T-helper 17 cell (primary cell): ENCODE results near the gene TSPAN9. TPM values are rescaled to one million over a fixed set of nuclear protein-coding genes. Genes with fewer than 3 reads are reported as not detected.
"Not testable (repeated sequence)": the region's sequence is repeated elsewhere in the genome, so short reads cannot be mapped to it uniquely, and the experiment has no call there.

Experiments used
- ATAC-seq: fragments of 150-1000 bp; cut with Tn5 transposase; 2 replicates; pipeline ENCODE4 v1.10.0; 2021; ENCODE audit warnings: mild to moderate bottlenecking, moderate library complexity
- DNase-seq, 3 donors: peaks; one replicate each; pipeline versions ENCODE4 v3.0.0 to v3.0.0-alpha.2; 2020 to 2021
- H3K9me3 ChIP-seq: one replicate; pipeline ENCODE4 v1.7.0; 2013; ENCODE audit warnings: low read length, mild to moderate bottlenecking; ENCODE audit not compliant: control insufficient read depth, poor library complexity, severe bottlenecking
- H3K27ac Mint-ChIP-seq: one replicate; pipeline ENCODE4 v1.8.0; 2022; ENCODE audit warnings: mild to moderate bottlenecking, moderate library complexity, mixed read lengths
- H3K27me3 Mint-ChIP-seq: one replicate; pipeline ENCODE4 v1.8.0; 2022; ENCODE audit warnings: mixed read lengths
- H3K36me3 Mint-ChIP-seq: one replicate; pipeline ENCODE4 v1.8.0; 2022; ENCODE audit warnings: low read depth, mixed read lengths
- H3K4me1 Mint-ChIP-seq: one replicate; pipeline ENCODE4 v1.8.0; 2022; ENCODE audit warnings: mild to moderate bottlenecking, mixed read lengths
- H3K4me3 Mint-ChIP-seq: one replicate; pipeline ENCODE4 v1.8.0; 2022; ENCODE audit warnings: mild to moderate bottlenecking, moderate library complexity, mixed read lengths
- total RNA-seq, 4 donors: library from RNA in 2 of 4; stranded (reverse) in 2 of 4; gene quantifications; one replicate each; pipeline ENCODE4 v1.2.3 and lab custom pipeline; 2022 to 2026

TSPAN9 gene
- total RNA-seq, 2 donors from 2014 or later = 1.4 to 24.2 TPM

- H3K9me3 ChIP-seq = no peaks in the 10 kb centered on the region
- Mint-ChIP-seq H3K27me3 (peaks cover 39% of the 10 kb centered on the region), H3K4me1 (peaks cover 3% of the 10 kb centered on the region), H3K27ac (no peak overlapping the region), H3K36me3 (no peaks in the 10 kb centered on the region), H3K4me3 (no peak overlapping the region)
- DNase-seq (no peak), ATAC-seq (no peak)
These were observed 28.6 kb upstream of the TSPAN9 start for GRCh38 chr12:3048540-3048939.

- DNase-seq = no peak
- peaks cover 3% of the 10 kb centered on the region for H3K4me1 Mint-ChIP-seq
- no peak overlapping the region for H3K27ac Mint-ChIP-seq
- no peaks in the 10 kb centered on the region for H3K9me3 ChIP-seq
- no peaks in the 10 kb centered on the region for H3K36me3 Mint-ChIP-seq
- no peak overlapping the region for H3K4me3 Mint-ChIP-seq
- H3K27me3 Mint-ChIP-seq = peaks cover 36% of the 10 kb centered on the region
- no peak for ATAC-seq
These were observed 28.0 kb upstream of the TSPAN9 start for GRCh38 chr12:3049176-3049575.

- H3K4me3 Mint-ChIP-seq = no peak overlapping the region
- ATAC-seq = no peak
- H3K4me1 Mint-ChIP-seq = peaks cover 3% of the 10 kb centered on the region
- H3K9me3 ChIP-seq = no peaks in the 10 kb centered on the region
- no peaks in the 10 kb centered on the region for H3K36me3 Mint-ChIP-seq
- DNase-seq = no peak
- H3K27ac Mint-ChIP-seq = no peak overlapping the region
- H3K27me3 Mint-ChIP-seq = peaks cover 40% of the 10 kb centered on the region
These were observed 27.4 kb upstream of the TSPAN9 start for GRCh38 chr12:3049611-3050249.

GRCh38 chr12:3054374-3054773 is 22.8 kb upstream of the TSPAN9 start:
- ATAC-seq (no peak), DNase-seq (no peak)
- no peaks in the 10 kb centered on the region for H3K36me3 Mint-ChIP-seq
- no peaks in the 10 kb centered on the region for H3K9me3 ChIP-seq
- H3K27me3 Mint-ChIP-seq = peaks cover 45% of the 10 kb centered on the region
- H3K27ac Mint-ChIP-seq = peak overlapping the region; percentile 34
- no peaks in the 10 kb centered on the region for H3K4me1 Mint-ChIP-seq
- H3K4me3 Mint-ChIP-seq = no peak overlapping the region

- Mint-ChIP-seq H3K4me3 (no peak overlapping the region), H3K27me3 (peaks cover 45% of the 10 kb centered on the region), H3K4me1 (no peaks in the 10 kb centered on the region), H3K36me3 (peaks cover 3% of the 10 kb centered on the region), H3K27ac (peak overlapping the region; percentile 34)
- DNase-seq (no peak), ATAC-seq (no peak)
- no peaks in the 10 kb centered on the region for H3K9me3 ChIP-seq
These were observed 22.0 kb upstream of the TSPAN9 start for GRCh38 chr12:3055026-3055703.

GRCh38 chr12:3055704-3056467 is 21.3 kb upstream of the TSPAN9 start:
- DNase-seq (no peak), ATAC-seq (no peak)
- H3K36me3 Mint-ChIP-seq = peaks cover 5% of the 10 kb centered on the region
- no peak overlapping the region for H3K27ac Mint-ChIP-seq
- no peak overlapping the region for H3K4me3 Mint-ChIP-seq
- no peaks in the 10 kb centered on the region for H3K9me3 ChIP-seq
- no peaks in the 10 kb centered on the region for H3K4me1 Mint-ChIP-seq
- peaks cover 49% of the 10 kb centered on the region for H3K27me3 Mint-ChIP-seq

GRCh38 chr12:3061059-3061458 is 16.1 kb upstream of the TSPAN9 start:
- H3K4me1 Mint-ChIP-seq = peaks cover 3% of the 10 kb centered on the region
- no peak overlapping the region for H3K27ac Mint-ChIP-seq
- DNase-seq = no peak
- H3K27me3 Mint-ChIP-seq = peaks cover 55% of the 10 kb centered on the region
- no peak overlapping the region for H3K4me3 Mint-ChIP-seq
- peaks cover 10% of the 10 kb centered on the region for H3K36me3 Mint-ChIP-seq
- ATAC-seq = no peak
- H3K9me3 ChIP-seq = peaks cover 4% of the 10 kb centered on the region

- H3K9me3 ChIP-seq = peaks cover 4% of the 10 kb centered on the region
- Mint-ChIP-seq H3K4me3 (no peak overlapping the region), H3K4me1 (peaks cover 3% of the 10 kb centered on the region), H3K36me3 (peaks cover 12% of the 10 kb centered on the region), H3K27ac (peak overlapping the region; percentile 32), H3K27me3 (peaks cover 55% of the 10 kb centered on the region)
- no peak for DNase-seq
- ATAC-seq = no peak
These were observed 15.5 kb upstream of the TSPAN9 start for GRCh38 chr12:3061501-3062215.

GRCh38 chr12:3065300-3065699 is 11.9 kb upstream of the TSPAN9 start:
- DNase-seq = no peak
- H3K27me3 Mint-ChIP-seq = peaks cover 77% of the 10 kb centered on the region
- peaks cover 4% of the 10 kb centered on the region for H3K9me3 ChIP-seq
- H3K4me3 Mint-ChIP-seq = no peak overlapping the region
- no peak overlapping the region for H3K27ac Mint-ChIP-seq
- peaks cover 3% of the 10 kb centered on the region for H3K4me1 Mint-ChIP-seq
- peaks cover 12% of the 10 kb centered on the region for H3K36me3 Mint-ChIP-seq
- ATAC-seq = no peak

- not testable (repeated sequence) for H3K27ac Mint-ChIP-seq, H3K4me3 Mint-ChIP-seq, H3K4me1 Mint-ChIP-seq, H3K9me3 ChIP-seq, DNase-seq, ATAC-seq
- Mint-ChIP-seq H3K36me3 (peaks cover 10% of the 10 kb centered on the region), H3K27me3 (peaks cover 72% of the 10 kb centered on the region)
These were observed 11.3 kb upstream of the TSPAN9 start for GRCh38 chr12:3065846-3066245.

GRCh38 chr12:3069714-3070113 is 7.5 kb upstream of the TSPAN9 start:
- Mint-ChIP-seq H3K27ac (no peak overlapping the region), H3K4me3 (no peak overlapping the region), H3K27me3 (peaks cover 50% of the 10 kb centered on the region), H3K36me3 (peaks cover 5% of the 10 kb centered on the region), H3K4me1 (no peaks in the 10 kb centered on the region)
- ATAC-seq (no peak), DNase-seq (no peak)
- no peaks in the 10 kb centered on the region for H3K9me3 ChIP-seq

GRCh38 chr12:3071107-3071506 is 6.1 kb upstream of the TSPAN9 start:
- no peaks in the 10 kb centered on the region for H3K4me1 Mint-ChIP-seq
- no peak overlapping the region for H3K27ac Mint-ChIP-seq
- no peak overlapping the region for H3K4me3 Mint-ChIP-seq
- peaks cover 43% of the 10 kb centered on the region for H3K27me3 Mint-ChIP-seq
- H3K36me3 Mint-ChIP-seq = peaks cover 5% of the 10 kb centered on the region
- DNase-seq = no peak
- ATAC-seq = no peak
- no peaks in the 10 kb centered on the region for H3K9me3 ChIP-seq

- peaks cover 2% of the 10 kb centered on the region for H3K36me3 Mint-ChIP-seq
- H3K9me3 ChIP-seq = no peaks in the 10 kb centered on the region
- no peaks in the 10 kb centered on the region for H3K4me1 Mint-ChIP-seq
- no peak overlapping the region for H3K27ac Mint-ChIP-seq
- DNase-seq (no peak), ATAC-seq (no peak)
- H3K27me3 Mint-ChIP-seq = peaks cover 37% of the 10 kb centered on the region
- H3K4me3 Mint-ChIP-seq = no peak overlapping the region
These were observed 5.5 kb upstream of the TSPAN9 start for GRCh38 chr12:3071710-3072109.
